Measurements from ENCODE around the gene ESR2.
A peak's percentile ranks its signal among the peaks of the same experiment; 100 is the strongest.
"Not testable (repeated sequence)": the region's sequence is repeated elsewhere in the genome, so short reads cannot be mapped to it uniquely, and the experiment has no call there.

The ESR2 gene

DNA sequence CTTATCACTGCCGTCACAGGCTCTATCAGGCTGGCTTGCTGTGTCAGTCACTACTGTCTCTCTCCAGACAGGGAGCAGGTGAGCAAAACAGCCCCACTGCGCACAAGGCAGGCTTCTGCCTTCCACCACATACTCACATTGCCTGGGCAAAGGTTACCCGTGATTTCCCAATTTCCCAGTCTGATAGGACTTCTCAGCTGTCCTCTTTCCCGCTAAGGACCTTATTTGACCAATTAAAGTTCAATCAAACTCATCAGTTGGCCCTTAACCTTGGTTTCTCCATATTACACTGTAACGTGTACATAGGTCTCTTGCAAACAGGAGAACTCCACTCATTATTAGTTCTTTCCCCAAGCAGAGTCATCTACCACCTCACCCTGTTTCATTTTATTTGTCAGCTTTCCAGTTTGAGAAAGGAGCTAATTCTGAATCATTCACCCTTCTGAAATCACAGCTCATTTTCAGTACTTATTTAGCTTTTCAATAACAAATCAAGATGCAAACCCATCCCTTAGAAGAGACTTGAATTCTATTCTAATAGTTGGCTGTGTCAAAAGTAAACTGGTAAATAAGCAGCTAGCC lies 170.8 kb downstream of the ESR2 start:
- no peak for DNase-seq

- DNase-seq: no peak
Observed at GRCh38 chr14:64119980-64120379, 174.2 kb downstream of the ESR2 start.

- no peak for DNase-seq
Observed at GRCh38 chr14:64119500-64119899, 174.7 kb downstream of the ESR2 start.

GRCh38 chr14:64118892-64119291 lies 175.3 kb downstream of the ESR2 start:
- no peak for DNase-seq

DNA sequence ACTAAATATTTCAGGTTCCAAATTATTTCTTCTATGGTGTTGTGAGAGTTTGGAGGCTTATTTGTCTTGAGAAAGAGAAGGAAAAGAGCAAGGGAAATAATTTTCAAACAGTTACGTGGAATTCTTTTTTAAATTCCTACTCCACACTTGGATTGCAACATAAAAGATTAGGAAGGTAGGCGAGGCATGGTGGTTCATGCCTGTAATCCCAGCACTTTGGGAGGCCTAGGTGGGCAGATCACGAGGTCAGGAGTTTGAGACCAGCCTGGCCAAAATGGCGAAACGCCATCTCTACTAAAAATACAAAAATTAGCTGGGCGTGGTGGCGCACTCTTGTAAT lies 175.8 kb downstream of the ESR2 start:
- not testable (repeated sequence) for DNase-seq

GRCh38 chr14:64117671-64118402 lies 176.3 kb downstream of the ESR2 start:
- peak; percentile 55 for DNase-seq

DNA sequence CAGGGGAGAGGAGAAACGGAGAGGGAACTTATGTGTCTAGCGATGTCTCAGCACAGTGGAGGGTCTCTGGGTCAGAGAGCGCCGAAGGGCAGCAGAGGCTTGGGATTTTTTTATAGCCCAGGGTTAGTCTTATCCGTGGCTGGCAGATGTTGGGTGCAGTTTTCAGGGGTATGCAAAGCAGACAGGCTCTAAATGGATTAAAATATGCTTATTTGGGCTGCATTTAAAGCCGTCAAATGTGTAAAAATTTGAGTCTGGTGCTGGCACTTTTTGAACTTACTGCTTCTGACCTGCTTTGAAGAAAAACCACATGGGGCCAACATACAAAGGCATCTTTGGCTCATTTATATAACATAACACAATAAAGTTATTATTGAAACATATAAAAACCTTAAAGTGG lies 178.8 kb downstream of the ESR2 start:
- no peak for DNase-seq

DNA sequence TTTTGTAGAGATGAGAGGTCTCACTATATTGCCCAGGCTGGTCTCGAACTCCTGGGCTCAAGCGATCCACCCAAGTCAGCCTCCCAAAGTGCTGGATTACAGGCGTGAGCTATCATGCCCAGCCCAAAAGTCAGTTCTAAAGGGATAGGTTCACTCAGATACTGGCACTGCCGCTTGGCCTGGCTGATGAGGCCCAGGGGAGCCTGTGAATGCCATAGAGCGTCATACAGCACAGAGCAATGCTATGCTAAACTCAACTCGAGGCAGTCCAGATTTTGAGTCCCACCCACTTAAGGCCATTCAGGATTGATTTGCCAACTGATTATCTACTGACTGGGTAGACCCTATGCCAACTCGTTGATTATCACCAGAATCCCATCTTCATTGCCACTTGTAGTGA lies 179.4 kb downstream of the ESR2 start:
- no peak for DNase-seq

GRCh38 chr14:64114166-64114565 lies 180.0 kb downstream of the ESR2 start:
- DNase-seq: no peak

DNA sequence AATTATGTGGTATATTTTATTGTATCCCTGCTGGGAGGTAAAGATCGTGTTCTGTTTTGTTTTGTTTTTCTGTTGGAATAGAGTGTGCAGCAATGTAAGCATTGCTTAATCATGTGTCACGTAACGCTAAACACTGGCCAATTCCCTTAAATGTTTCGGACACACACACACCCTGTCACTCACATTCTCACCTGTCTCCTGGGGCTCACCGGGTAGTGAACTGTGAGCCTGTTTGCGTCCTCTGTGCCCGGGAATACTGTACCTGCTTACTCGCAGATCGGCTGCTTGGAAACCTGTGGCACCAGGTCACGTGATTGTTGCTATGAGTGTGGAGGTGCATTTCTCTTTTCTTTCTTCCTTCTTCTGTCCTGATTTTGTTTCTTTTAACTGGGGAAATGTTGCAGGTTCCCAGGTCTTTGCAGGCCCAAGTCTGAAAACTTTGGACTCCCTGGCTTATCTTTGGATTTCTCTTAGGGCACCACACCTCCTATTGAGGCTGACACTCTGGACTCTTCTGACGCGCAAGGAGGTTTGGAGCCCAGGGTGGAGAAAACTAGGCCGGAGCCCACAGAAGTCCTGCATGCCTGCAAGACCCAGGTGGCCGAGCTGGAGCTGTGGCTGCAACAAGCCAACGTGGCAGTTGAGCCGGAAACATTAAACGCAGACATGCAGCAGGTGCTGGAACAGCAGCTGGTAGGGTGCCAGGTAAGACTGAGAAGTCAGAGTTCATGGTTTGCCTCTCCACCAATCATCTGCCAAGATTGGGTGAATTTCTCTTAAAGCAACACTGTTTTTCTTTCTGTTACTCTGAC lies 181.1 kb downstream of the ESR2 start:
- DNase-seq: peak; percentile 32

DNA sequence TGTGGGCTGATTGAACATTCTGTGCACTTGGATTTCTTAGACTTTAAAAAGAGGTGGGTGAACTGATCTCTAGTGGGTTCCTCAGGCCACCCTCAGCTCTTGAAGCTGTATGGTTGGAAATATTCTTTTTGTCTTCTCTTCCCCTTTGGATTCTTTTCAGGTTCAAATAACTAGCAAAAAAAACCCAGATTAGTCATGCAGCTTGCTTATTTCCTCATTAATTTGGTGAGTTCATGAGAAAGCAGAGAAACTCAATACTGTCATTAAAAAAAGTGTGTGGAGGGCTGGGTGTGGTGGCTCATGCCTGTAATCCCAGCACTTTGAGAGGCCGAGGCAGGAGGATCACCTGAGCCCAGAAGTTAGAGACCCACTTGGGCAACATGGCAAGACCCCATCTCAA lies 183.4 kb downstream of the ESR2 start:
- no peak for DNase-seq

DNA sequence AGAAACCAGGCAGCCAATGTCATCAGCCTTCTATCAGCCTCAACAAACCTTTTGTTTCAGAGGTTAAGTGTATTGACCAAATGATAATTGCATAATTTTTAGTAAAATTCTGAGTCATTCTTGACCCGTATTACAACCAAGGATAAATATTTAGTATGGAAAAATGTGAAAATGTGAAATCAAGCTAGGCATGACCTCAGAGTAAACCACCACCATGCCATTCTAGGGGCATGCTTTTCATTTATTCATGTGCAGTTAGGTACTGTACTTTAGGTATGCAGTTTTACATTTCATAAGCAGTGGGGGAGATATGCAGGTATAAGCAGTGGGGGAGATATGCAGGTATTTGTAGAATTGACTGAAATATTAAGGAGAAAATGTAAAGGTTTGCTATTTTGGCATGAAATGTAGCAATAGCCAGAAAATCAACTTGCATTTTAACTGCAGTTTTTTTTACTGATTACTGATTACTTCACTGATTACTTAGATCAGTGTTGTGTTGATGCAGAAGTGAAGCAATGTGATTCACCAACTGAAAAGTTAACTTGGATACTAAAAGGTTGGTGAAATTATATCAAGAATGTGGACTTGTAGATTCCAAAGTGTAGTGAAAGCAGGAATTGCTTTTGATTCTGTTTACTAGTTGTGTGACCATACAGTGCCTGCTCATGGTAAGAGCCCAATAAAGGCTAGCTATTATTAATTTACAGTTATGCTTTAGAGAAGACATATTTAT lies 184.2 kb downstream of the ESR2 start:
- DNase-seq: no peak

GRCh38 chr14:64107438-64107837 lies 186.7 kb downstream of the ESR2 start:
- no peak for DNase-seq

DNA sequence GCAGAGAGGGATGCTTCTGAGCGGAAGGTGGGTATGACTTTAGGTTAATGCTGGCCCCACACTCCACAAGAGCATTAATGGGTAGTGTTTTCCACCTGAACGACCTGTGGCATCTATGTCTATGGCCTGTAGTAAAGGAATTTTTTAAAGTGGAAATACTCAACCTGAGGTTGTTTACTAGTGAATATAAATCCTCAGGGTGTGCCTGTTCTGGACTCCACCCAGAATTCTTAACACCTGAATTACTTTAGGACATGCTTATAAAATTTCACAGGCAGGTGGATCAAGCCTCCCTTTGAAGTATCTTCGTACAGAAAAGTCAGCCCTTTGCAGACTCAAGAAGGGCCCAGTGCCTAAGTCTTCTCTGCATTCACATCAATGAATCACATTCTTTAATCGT lies 196.1 kb downstream of the ESR2 start:
- no peak for DNase-seq

DNA sequence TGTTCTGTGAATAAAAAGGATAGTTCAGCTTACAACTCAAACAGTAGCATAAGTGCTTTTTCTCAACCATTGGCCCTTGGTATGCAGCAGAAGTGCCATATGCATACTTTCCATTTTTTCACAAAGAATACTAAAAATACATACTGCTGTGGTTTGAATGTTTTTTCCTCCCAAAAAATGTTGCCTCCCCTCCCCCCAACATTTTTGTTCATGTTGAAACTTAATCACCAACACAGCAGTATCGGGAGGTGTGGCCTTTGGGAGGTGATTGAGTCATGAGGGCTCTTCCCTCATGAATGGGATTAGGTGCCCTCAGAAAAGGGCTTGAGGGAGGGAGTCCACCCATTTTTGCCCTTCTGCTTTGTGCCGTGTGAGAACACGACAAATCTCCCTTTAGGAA lies 198.6 kb downstream of the ESR2 start:
- no peak for DNase-seq

DNA sequence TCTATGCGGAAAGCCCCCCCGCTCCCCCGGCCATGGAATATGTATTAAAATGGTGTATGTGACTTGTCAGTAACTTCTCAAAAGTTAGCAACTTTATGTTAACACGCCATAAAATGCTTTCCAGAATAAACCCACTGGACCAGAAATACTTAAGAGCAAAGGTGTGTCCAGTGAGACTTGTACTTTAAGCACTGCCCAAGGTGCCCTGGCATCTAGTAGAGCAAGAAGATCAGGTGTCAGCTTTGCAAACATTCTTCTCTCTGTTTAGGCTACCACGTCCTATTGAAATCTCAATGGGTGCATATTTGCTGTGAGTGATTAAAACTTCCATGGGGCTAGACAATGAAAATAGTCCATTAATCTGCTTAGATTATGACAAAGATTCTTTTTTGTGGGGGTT lies 201.2 kb downstream of the ESR2 start:
- DNase-seq: no peak

- no peak for DNase-seq
Observed at GRCh38 chr14:64092338-64092737, 201.8 kb downstream of the ESR2 start.

- DNase-seq: no peak
Observed at GRCh38 chr14:64091217-64091616, 203.0 kb downstream of the ESR2 start.

DNA sequence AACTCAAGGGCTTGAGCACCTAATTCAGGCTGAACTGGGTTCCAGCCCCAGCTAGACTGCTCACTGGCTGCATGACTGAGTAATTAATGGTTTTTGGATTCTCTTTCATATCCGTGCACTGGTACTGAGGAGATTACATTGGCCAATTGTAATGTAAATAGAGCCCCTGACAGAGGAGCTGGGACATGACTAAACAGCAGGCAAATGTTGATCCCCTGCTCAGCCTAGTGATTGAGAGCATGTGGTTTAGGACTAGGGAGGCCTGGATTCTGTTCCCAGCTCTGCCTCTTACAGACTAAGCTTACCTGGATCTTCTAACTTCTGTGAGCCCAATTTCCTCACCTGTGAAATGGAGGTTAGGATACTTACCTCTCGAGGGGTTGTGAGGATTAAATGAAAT lies 204.3 kb downstream of the ESR2 start:
- no peak for DNase-seq

GRCh38 chr14:64088647-64088964 lies 205.6 kb downstream of the ESR2 start:
- DNase-seq: no peak

DNA sequence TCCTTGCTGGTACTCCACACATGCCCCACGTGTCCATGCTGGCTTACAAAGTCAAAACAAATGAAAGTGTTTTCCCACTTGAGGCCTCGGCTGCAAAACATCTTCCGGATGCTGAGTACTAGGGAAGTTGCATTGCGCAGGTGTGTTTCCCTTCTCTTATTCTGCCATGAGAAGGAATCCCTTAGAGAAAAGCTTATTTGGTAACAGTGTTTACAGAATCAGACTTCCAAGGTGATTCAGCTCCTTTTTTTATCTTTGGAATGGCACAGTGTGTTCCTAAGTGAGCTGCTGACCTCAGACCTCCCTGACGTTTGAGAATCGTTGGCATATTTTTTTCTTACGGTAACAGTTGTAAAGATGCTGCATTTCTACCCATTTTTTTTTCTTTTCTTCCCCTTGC lies 211.3 kb downstream of the ESR2 start:
- no peak for DNase-seq

DNA sequence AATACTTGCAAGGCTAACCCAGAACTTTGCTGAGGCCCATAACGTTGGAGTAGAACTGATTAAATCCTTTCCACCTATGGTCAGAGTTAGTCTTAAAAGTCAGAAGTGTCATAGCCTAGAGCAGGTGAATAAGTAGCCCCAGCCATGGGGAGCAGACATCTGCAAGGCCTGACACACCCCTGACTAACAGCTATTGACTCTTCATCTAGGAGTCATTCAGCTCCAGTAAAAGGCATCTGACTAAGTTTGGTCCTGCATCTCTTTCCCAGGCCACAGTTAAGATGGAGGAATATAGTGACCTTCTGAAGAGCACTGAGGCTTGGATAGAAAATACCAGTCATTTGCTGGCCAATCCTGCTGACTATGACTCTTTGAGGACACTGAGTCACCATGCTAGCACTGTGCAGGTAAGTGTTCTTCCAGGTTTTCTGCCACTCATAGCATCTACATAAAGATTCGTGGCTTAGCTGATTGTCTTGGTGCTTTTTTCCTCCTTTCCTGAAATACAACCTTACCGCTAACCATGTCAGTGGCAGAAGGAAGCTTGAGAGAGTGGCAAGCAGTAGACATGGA lies 212.9 kb downstream of the ESR2 start:
- DNase-seq: no peak

- no peak for DNase-seq
Observed at GRCh38 chr14:64080452-64080851, 213.7 kb downstream of the ESR2 start.
